Measurements from ENCODE around the gene CCDC167.

DNA sequence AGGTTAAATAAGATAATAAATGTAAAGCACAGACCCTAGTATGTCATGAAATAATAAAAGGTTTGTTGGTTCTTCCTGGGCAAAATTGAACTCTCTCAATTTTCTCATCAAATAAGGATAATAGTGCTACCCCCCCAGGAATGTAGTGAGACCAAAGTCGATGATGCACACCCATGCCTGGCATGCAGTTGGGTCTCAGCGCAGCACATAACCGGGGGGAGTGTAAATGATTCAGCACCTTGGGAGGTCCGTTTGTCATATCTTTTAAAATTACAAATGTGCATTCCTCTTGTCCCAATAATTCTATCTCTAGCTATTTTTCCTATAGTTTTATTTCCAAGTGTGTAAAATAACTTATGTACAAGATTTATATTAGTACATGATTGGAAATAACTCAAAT is 31.3 kb upstream of the CCDC167 start:
- no peak for TF ChIP-seq EZH2phosphoT487 (IDR thresholded peaks at IDR 0.05; ENCODE audit: borderline replicate concordance, low read depth, low read length)
- TF ChIP-seq, protein P1, sequence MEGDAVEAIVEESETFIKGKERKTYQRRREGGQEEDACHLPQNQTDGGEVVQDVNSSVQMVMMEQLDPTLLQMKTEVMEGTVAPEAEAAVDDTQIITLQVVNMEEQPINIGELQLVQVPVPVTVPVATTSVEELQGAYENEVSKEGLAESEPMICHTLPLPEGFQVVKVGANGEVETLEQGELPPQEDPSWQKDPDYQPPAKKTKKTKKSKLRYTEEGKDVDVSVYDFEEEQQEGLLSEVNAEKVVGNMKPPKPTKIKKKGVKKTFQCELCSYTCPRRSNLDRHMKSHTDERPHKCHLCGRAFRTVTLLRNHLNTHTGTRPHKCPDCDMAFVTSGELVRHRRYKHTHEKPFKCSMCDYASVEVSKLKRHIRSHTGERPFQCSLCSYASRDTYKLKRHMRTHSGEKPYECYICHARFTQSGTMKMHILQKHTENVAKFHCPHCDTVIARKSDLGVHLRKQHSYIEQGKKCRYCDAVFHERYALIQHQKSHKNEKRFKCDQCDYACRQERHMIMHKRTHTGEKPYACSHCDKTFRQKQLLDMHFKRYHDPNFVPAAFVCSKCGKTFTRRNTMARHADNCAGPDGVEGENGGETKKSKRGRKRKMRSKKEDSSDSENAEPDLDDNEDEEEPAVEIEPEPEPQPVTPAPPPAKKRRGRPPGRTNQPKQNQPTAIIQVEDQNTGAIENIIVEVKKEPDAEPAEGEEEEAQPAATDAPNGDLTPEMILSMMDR (conservative IDR thresholded peaks at IDR 0.05; ENCODE audit: low read length), result no peak

Data from OCI-LY7 (cell line).